ENCODE results near the gene ATOX1.

- no peak for TF ChIP-seq CTCF (conservative IDR thresholded peaks at IDR 0.05)
- peak; percentile 94 for TF ChIP-seq ZFX (IDR thresholded peaks at IDR 0.05)
Observed at GRCh38 chr5:151770383-151771258, 12.2 kb upstream of the ATOX1 start.
